H1 (cell line): Measurements from ENCODE around the gene CRADD. TPM values are rescaled to one million over a fixed set of nuclear protein-coding genes. Genes with fewer than 3 reads are reported as not detected.

Experiments
- CTCF ChIA-PET: fragments of 300-600 bp; sonication (Branson Sonifier 250); formaldehyde crosslinking; loops from one replicate; lab custom pipeline; 2021; ENCODE audit not compliant: partially characterized antibody; lab: Charles Lee
- POLR2A ChIA-PET: fragments of 300-600 bp; sonication (Branson Sonifier 250); formaldehyde crosslinking; loops from one replicate; lab custom pipeline; 2021; ENCODE audit warnings: inconsistent platforms; ENCODE audit not compliant: partially characterized antibody; lab: Charles Lee
- DNase-seq, 2 experiments: peaks; one replicate each; pipeline versions ENCODE4 v3.0.0 to v3.0.0-alpha.2; 2010 to 2022; ENCODE audit warnings: low spot score in 2 of 2, low read depth in 1 of 2, mixed read lengths in 1 of 2
- FAIRE-seq: peaks from 2 replicates; lab custom pipeline; 2011; peaks lifted over from hg19 to GRCh38; lab: Jason Lieb, UNC
- H2AFZ ChIP-seq: 2 replicates; pipeline ENCODE4 v1.8.1; 2012; ENCODE audit warnings: low read length, inconsistent platforms
- H2AK5ac ChIP-seq: 2 replicates; pipeline ENCODE4 v1.6.1; 2013; ENCODE audit warnings: low read depth, low read length
- H2BK120ac ChIP-seq: replicated peaks from 2 replicates; pipeline ENCODE3; 2013; ENCODE audit warnings: low read depth, low read length, inconsistent platforms
- H2BK12ac ChIP-seq: 2 replicates; pipeline ENCODE4 v1.6.1; 2013; ENCODE audit warnings: low read depth, low read length
- H2BK15ac ChIP-seq: 2 replicates; pipeline ENCODE4 v1.6.1; 2013; ENCODE audit warnings: low read length
- H2BK20ac ChIP-seq: 2 replicates; pipeline ENCODE4 v1.6.1; 2013; ENCODE audit warnings: low read length
- H2BK5ac ChIP-seq: 2 replicates; pipeline ENCODE4 v1.6.1; 2013; ENCODE audit warnings: low read depth, low read length
- H3K14ac ChIP-seq: 2 replicates; pipeline ENCODE4 v1.6.1; 2013; ENCODE audit warnings: inconsistent platforms; ENCODE audit not compliant: insufficient read length
- H3K18ac ChIP-seq: 2 replicates; pipeline ENCODE4 v1.6.1; 2013; ENCODE audit warnings: low read length; ENCODE audit errors: extremely low read depth
- H3K23ac ChIP-seq: 2 replicates; pipeline ENCODE4 v1.6.1; 2013; ENCODE audit warnings: inconsistent platforms; ENCODE audit not compliant: insufficient read length
- H3K23me2 ChIP-seq: 2 replicates; pipeline ENCODE4 v1.6.1; 2013; ENCODE audit warnings: low read depth, low read length
- H3K27ac ChIP-seq: 2 replicates; pipeline ENCODE4 v1.6.1; 2011; ENCODE audit warnings: low read depth, low read length, inconsistent platforms
- H3K27me3 ChIP-seq, 4 experiments: replicated peaks in 1 of 4; 1 replicate in 1 of 4; 2 replicates in 3 of 4; pipeline versions ENCODE4 v1.6.1 to v1.8.1; 2011 to 2013; ENCODE audit warnings: low read length in 3 of 4, mild to moderate bottlenecking in 3 of 4, inconsistent platforms in 2 of 4, mixed read lengths in 2 of 4, moderate library complexity in 1 of 4; ENCODE audit not compliant: control insufficient read depth in 3 of 4, insufficient read depth in 3 of 4; ENCODE audit errors: extremely low read depth in 1 of 4
- H3K36me3 ChIP-seq, 4 experiments: 2 replicates each; pipeline versions ENCODE4 v1.6.1 to v1.8.1; 2011 to 2013; ENCODE audit warnings: mild to moderate bottlenecking in 4 of 4, low read length in 3 of 4, moderate library complexity in 2 of 4, control low read depth in 1 of 4, inconsistent platforms in 1 of 4; ENCODE audit not compliant: insufficient read depth in 4 of 4, control insufficient read depth in 2 of 4
- H3K4ac ChIP-seq: replicated peaks from 2 replicates; pipeline ENCODE3; 2013; ENCODE audit warnings: low read length, low read depth, mixed read lengths, inconsistent platforms; ENCODE audit not compliant: insufficient read length
- H3K4me1 ChIP-seq, 4 experiments: replicated peaks in 1 of 4; 1 replicate in 1 of 4; 2 replicates in 3 of 4; pipeline versions ENCODE4 v1.6.1 to v1.8.1; 2011 to 2013; ENCODE audit warnings: low read length in 3 of 4, inconsistent platforms in 2 of 4, mixed read lengths in 1 of 4; ENCODE audit not compliant: insufficient read depth in 4 of 4, control insufficient read depth in 3 of 4
- H3K4me2 ChIP-seq, 2 experiments: 2 replicates each; pipeline versions ENCODE4 v1.6.1 to v1.8.1; 2011 to 2013; ENCODE audit warnings: low read depth in 2 of 2, low read length in 2 of 2, control low read depth in 1 of 2, inconsistent platforms in 1 of 2, mild to moderate bottlenecking in 1 of 2; ENCODE audit not compliant: insufficient read depth in 1 of 2
- H3K4me3 ChIP-seq, 4 experiments: fragments of 200-600, 300-600 bp in 1 of 4; sonication (generic), shearing (Covaris generic), sonication (Bioruptor Twin) in 1 of 4; 2 replicates each; pipeline versions ENCODE4 v1.5.1 to v1.8.1; 2011 to 2016; ENCODE audit warnings: low read length in 4 of 4, low read depth in 3 of 4, control low read depth in 2 of 4, inconsistent platforms in 2 of 4, mild to moderate bottlenecking in 2 of 4, mixed read lengths in 1 of 4, moderate library complexity in 1 of 4; ENCODE audit not compliant: insufficient read depth in 2 of 4; ENCODE audit errors: extremely low read depth in 1 of 4
- H3K56ac ChIP-seq: replicated peaks from 2 replicates; pipeline ENCODE3; 2013; ENCODE audit warnings: low read depth, mild to moderate bottlenecking, mixed read lengths, low read length, inconsistent platforms; ENCODE audit not compliant: insufficient read length
- H3K79me1 ChIP-seq: 2 replicates; pipeline ENCODE4 v1.6.1; 2013; ENCODE audit warnings: low read depth, low read length, control low read depth
- H3K79me2 ChIP-seq, 2 experiments: 2 replicates each; pipeline versions ENCODE4 v1.6.1 to v1.8.1; 2012 to 2013; ENCODE audit warnings: low read length in 2 of 2, mild to moderate bottlenecking in 2 of 2, inconsistent platforms in 1 of 2; ENCODE audit not compliant: insufficient read depth in 2 of 2, control insufficient read depth in 1 of 2
- H3K9ac ChIP-seq, 4 experiments: replicated peaks in 1 of 4; 1 replicate in 1 of 4; 2 replicates in 3 of 4; pipeline versions ENCODE4 v1.6.1 to v1.8.1; 2011 to 2013; ENCODE audit warnings: low read depth in 3 of 4, low read length in 3 of 4, control low read depth in 2 of 4, mild to moderate bottlenecking in 2 of 4, moderate library complexity in 2 of 4, inconsistent platforms in 1 of 4; ENCODE audit errors: extremely low read depth in 1 of 4
- H3K9me3 ChIP-seq, 2 experiments: 2 replicates each; pipeline versions ENCODE4 v1.6.1 to v1.8.1; 2012 to 2013; ENCODE audit warnings: mild to moderate bottlenecking in 2 of 2, moderate library complexity in 2 of 2, control low read depth in 1 of 2, inconsistent platforms in 1 of 2, low read depth in 1 of 2, low read length in 1 of 2, mixed read lengths in 1 of 2; ENCODE audit not compliant: insufficient read depth in 2 of 2
- H4K20me1 ChIP-seq, 2 experiments: replicated peaks in 1 of 2; 2 replicates each; pipeline versions ENCODE3 to v1.8.1; 2011 to 2013; ENCODE audit warnings: inconsistent platforms in 2 of 2, low read length in 2 of 2, mild to moderate bottlenecking in 1 of 2; ENCODE audit not compliant: insufficient read depth in 2 of 2, control insufficient read depth in 1 of 2
- H4K5ac ChIP-seq: 2 replicates; pipeline ENCODE4 v1.6.1; 2013; ENCODE audit warnings: low read length, low read depth, mixed read lengths, inconsistent platforms; ENCODE audit not compliant: insufficient read length
- H4K8ac ChIP-seq: 2 replicates; pipeline ENCODE4 v1.8.0; 2013; ENCODE audit warnings: mild to moderate bottlenecking, moderate library complexity, low read length, inconsistent platforms; ENCODE audit not compliant: insufficient read depth; ENCODE audit errors: extremely low read depth
- H4K91ac ChIP-seq: replicated peaks from 2 replicates; pipeline ENCODE3; 2013; ENCODE audit warnings: low read length, mixed read lengths, inconsistent platforms; ENCODE audit not compliant: insufficient read length
- ASH2L ChIP-seq: fragments of 200-600, 300-600 bp; sonication (generic); IDR thresholded peaks from one replicate; pipeline ENCODE4 v1.7.1; 2017; ENCODE audit warnings: low read length
- HDAC6 ChIP-seq: IDR thresholded peaks from one replicate; pipeline ENCODE4 v1.7.1; 2012; ENCODE audit warnings: low read depth, mild to moderate bottlenecking, inconsistent platforms, low read length, moderate library complexity
- JUN ChIP-seq: IDR thresholded peaks from 2 replicates; pipeline ENCODE4 v1.6.1; 2011; ENCODE audit warnings: low read depth, mild to moderate bottlenecking, improper control_type of control experiment, low read length
- POLR2A ChIP-seq, 2 experiments: IDR thresholded peaks; 1 replicate in 1 of 2; 2 replicates in 1 of 2; pipeline ENCODE4 v1.6.1; 2011; ENCODE audit warnings: low read depth in 2 of 2, low read length in 2 of 2, mild to moderate bottlenecking in 2 of 2; ENCODE audit errors: control extremely low read depth in 1 of 2
- RFX5 ChIP-seq: IDR thresholded peaks from 2 replicates; pipeline ENCODE4 v1.6.1; 2011; ENCODE audit warnings: low read depth, low read length, improper control_type of control experiment, borderline replicate concordance
- SAP30 ChIP-seq: fragments of 300-600 bp; sonication (generic); IDR thresholded peaks from 2 replicates; pipeline ENCODE4 v1.7.1; 2012; ENCODE audit warnings: low read length, moderate library complexity, mild to moderate bottlenecking, inconsistent platforms; ENCODE audit not compliant: insufficient read depth, insufficient replicate concordance
- SIRT6 ChIP-seq: IDR thresholded peaks from one replicate; pipeline ENCODE4 v1.7.1; 2012; ENCODE audit warnings: low read length, inconsistent platforms
- SP1 ChIP-seq: IDR thresholded peaks from 2 replicates; pipeline ENCODE4 v1.6.1; 2011; ENCODE audit warnings: low read depth, low read length
- TAF1 ChIP-seq: IDR thresholded peaks from 2 replicates; pipeline ENCODE4 v1.6.1; 2011; ENCODE audit warnings: mild to moderate bottlenecking, low read depth, low read length
- TCF12 ChIP-seq: IDR thresholded peaks from 2 replicates; pipeline ENCODE4 v1.6.1; 2011; ENCODE audit warnings: low read depth, mild to moderate bottlenecking, low read length
- TEAD4 ChIP-seq: IDR thresholded peaks from 2 replicates; pipeline ENCODE4 v1.6.1; 2012; ENCODE audit warnings: low read depth, low read length, inconsistent platforms, mixed read lengths
- USF2 ChIP-seq: IDR thresholded peaks from 2 replicates; pipeline ENCODE4 v1.6.1; 2011; ENCODE audit warnings: low read length, improper control_type of control experiment
- WGBS, 2 experiments: shearing (Covaris generic) in 1 of 2; methylation state at CpG; one replicate each; pipeline versions ENCODE4 v1.1.6 to v1.1.7; 2013 to 2015; ENCODE audit warnings: low lambda C conversion rate in 2 of 2, mixed read lengths in 2 of 2, inconsistent platforms in 1 of 2, low coverage in 1 of 2, missing lambda C conversion rate in 1 of 2; ENCODE audit not compliant: insufficient replicate concordance in 2 of 2, insufficient coverage in 1 of 2, insufficient read length in 1 of 2; ENCODE audit errors: extremely low coverage in 1 of 2, missing lambda C conversion rate in 1 of 2; 5-methylcytosine and 5-hydroxymethylcytosine counted together
- polyA plus RNA-seq, 7 experiments: library from polyadenylated mRNA; depleted of rRNA in 3 of 7; stranded (reverse) in 5 of 7; unstranded in 2 of 7; fragments of >200 nt in 5 of 7; fragments of 200-250 nt in 2 of 7; gene quantifications; 1 replicate in 5 of 7; 2 replicates in 1 of 7; 4 replicates in 1 of 7; pipeline versions ENCODE4 v1.2.1 to v1.2.3, GENCODE V29; 2011 to 2013; ENCODE audit warnings: missing spikeins in 2 of 7, mixed read lengths in 2 of 7
- total RNA-seq: library from RNA; stranded (reverse); fragmentation: NEBNext Ultra II Directional; extraction: Animal tissue kit (Norgen Biotek cat#: 25700); gene quantifications from 2 replicates; pipeline ENCODE4 v1.2.1, GENCODE V29; 2021
- TF ChIP-seq, protein P1 (sequence below): IDR thresholded peaks from 2 replicates; pipeline ENCODE4 v1.6.1; 2012; ENCODE audit warnings: low read length, inconsistent platforms

CRADD gene
- total and polyA plus RNA-seq, 2 of the 8 experiments (the other 6 are each of a cell fraction or from before 2014, with no cell fraction given) = 8.1 to 15.4 TPM

GRCh38 chr12:93706387-93706786, 29.2 kb downstream of the CRADD start:
- Histone ChIP-seq H3K23me2 (no peaks in the 10 kb centered on the region), H3K4me2 (no peak overlapping the region), H4K20me1 (no peaks in the 10 kb centered on the region), H3K27ac (no peak overlapping the region), H3K79me2 (no peaks in the 10 kb centered on the region), H2AK5ac (no peak overlapping the region), H3K27me3 (no peaks in the 10 kb centered on the region), H4K5ac (no peak overlapping the region), H3K4me1 (peaks cover 0 to 5% (median 0%) of the 10 kb centered on the region in 4 experiments; a peak in 2 of 7 replicates), H2AFZ (no peak overlapping the region), H4K8ac (no peak overlapping the region), H3K14ac (no peak overlapping the region), H3K9ac (no peak overlapping the region), H3K4me3 (no peak overlapping the region), H3K23ac (no peak overlapping the region), H2BK120ac (no peak overlapping the region), H2BK5ac (no peak overlapping the region), H3K36me3 (no peaks in the 10 kb centered on the region), H3K56ac (no peak overlapping the region), H3K18ac (no peak overlapping the region), H4K91ac (no peak overlapping the region), H3K4ac (no peak overlapping the region), H3K79me1 (no peaks in the 10 kb centered on the region), H2BK15ac (no peak overlapping the region), H2BK20ac (no peak overlapping the region), H2BK12ac (no peak overlapping the region), H3K9me3 (peaks cover 8 to 9% of the 10 kb centered on the region in 2 experiments; a peak in 2 of 4 replicates)
- ChIA-PET POLR2A (no interaction called here), CTCF (interaction anchor here (1.5 kb wide), 1 partner anchor 23 kb away, joined by 6 read pairs; no protein-coding TSS in a partner anchor)
- FAIRE-seq = no peak
- DNase-seq = no peak
- WGBS, 2 experiments = 87% methylated on average over 2 of the region's 2 CpGs; no CpG with 5 or more reads in 1 of the 2 experiments
- TF ChIP-seq POLR2A (IDR thresholded peaks at IDR 0.05; ENCODE audit: control extremely low read depth in 1 of 2, low read depth in 2 of 2, low read length in 2 of 2) (no peak), TCF12 (no peak), TEAD4 (no peak), TAF1 (no peak), HDAC6 (no peak), ASH2L (no peak), SAP30 (no peak), RFX5 (no peak), SP1 (no peak), SIRT6 (no peak), JUN (no peak), USF2 (no peak)
- TF ChIP-seq, protein P1, sequence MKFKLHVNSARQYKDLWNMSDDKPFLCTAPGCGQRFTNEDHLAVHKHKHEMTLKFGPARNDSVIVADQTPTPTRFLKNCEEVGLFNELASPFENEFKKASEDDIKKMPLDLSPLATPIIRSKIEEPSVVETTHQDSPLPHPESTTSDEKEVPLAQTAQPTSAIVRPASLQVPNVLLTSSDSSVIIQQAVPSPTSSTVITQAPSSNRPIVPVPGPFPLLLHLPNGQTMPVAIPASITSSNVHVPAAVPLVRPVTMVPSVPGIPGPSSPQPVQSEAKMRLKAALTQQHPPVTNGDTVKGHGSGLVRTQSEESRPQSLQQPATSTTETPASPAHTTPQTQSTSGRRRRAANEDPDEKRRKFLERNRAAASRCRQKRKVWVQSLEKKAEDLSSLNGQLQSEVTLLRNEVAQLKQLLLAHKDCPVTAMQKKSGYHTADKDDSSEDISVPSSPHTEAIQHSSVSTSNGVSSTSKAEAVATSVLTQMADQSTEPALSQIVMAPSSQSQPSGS = no peak
